Midbrain (tissue), 1 donor: ENCODE data around the gene CSRP2.
A peak's percentile ranks its signal among the peaks of the same experiment; 100 is the strongest.

Experiments used
- DNase-seq: peaks from one replicate; lab custom pipeline; 2025; lab: John Stamatoyannopoulos, UW

CSRP2 gene

DNA sequence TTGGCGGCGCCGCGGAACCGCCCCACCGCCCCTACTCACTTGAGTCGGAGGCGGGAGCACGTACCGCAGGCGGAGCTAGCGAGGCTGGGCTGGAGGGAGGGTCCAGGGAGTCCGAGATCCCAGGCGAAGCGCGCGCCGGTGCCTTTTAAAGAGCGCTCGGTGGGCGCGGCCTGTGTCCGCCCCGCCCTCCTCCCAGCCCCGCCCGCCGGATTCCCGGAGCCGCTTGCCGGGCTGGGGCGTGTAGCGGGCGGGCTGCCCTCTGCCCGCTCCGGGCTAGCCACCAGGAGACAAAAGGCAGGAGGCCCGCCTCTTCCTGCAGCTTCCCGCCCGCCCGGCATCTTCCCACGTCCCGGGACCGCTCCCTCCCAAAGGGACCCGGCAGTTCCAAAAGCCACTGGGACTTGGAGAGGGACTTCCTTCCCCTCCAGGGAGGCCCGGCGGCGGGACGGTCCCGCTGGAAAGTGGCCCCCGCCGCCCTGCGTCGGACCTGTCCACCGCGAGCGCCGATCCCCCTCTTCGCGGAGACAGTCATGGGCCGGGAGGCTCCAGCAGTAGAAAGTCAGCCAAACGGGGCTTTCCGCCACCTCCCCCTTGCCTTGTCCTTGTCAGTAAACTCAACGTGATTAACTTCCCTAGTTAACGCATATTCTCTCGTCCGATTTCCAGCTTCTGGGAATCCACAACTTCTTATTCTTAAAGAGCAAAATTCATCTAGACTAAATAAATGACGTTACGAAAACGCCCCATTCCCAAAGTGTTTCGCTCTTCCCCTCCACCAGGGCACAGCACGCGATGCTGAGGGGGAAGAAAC lies at the start of gene CSRP2:
Gene CSRP2 (minus strand): TSS at position 121 of the 811 bp plus-strand sequence. CDS start 12,759 bp downstream, outside the sequence.
- DNase-seq = peak; percentile 71

DNA sequence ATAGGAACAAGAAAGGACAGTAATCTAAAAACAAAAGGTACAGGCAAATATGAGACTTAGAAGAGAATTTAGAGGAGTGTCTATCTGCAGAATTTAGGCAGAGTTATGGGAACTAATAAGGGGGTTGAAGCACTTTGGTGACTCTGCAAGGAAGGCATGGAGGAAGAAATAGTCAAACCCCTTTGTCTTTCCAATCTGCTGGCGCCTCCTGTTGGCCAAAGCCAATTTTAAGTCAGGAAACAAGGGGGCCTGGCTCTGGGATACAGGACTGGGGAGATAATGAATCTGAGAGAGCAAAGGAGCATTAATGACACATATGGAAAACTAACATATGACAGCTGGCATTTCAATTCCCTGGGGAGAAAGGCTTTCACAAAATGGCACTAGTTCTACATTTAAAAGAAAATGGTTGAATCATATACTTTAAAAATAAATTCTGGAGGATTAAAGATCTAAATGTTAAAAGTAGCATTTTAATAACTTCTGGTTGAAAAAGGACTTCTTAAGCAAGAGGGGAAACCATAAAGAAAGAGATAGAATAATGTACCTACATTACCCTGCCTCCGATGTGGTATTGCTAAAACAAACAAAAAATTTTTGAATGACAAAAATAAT lies 48.5 kb upstream of the CSRP2 start:
- no peak for DNase-seq

DNA sequence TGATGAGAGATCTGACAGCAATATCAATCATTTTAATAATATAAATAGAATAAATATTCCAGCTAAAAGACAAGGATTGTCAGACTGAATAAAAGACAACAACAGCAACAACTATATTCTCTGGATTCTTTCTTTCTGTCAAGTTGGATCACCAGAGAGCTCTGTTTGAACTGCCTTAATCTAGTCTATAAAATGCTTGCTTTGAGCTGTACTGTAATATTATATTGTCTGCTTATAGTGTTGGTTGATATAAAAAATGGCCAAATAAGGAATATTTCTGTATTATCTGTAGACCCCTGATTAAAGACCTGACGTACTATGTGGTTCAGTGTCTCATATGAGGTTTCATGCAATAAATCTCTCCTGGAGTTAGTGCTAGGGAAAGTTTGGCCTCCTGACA lies 46.3 kb upstream of the CSRP2 start:
- DNase-seq = no peak

DNA sequence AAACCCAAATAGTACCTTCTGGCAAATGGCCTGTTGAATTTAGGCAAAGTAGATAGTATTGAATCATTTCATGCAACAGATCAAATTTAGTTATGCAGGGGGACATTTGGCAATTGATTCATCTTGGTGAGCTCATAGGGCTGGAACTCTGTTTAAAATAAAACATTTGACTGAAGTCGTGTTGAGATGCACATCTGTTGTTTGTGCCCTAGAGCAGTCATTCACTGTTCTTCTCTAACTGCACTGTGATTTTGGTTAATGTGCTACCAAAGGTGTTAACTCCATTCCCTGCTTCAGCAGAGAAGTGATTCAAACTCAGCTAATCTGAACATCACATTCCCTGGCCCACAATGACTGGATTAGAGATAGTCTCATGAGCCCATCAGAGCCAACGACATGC lies 44.0 kb upstream of the CSRP2 start:
- DNase-seq = no peak

DNA sequence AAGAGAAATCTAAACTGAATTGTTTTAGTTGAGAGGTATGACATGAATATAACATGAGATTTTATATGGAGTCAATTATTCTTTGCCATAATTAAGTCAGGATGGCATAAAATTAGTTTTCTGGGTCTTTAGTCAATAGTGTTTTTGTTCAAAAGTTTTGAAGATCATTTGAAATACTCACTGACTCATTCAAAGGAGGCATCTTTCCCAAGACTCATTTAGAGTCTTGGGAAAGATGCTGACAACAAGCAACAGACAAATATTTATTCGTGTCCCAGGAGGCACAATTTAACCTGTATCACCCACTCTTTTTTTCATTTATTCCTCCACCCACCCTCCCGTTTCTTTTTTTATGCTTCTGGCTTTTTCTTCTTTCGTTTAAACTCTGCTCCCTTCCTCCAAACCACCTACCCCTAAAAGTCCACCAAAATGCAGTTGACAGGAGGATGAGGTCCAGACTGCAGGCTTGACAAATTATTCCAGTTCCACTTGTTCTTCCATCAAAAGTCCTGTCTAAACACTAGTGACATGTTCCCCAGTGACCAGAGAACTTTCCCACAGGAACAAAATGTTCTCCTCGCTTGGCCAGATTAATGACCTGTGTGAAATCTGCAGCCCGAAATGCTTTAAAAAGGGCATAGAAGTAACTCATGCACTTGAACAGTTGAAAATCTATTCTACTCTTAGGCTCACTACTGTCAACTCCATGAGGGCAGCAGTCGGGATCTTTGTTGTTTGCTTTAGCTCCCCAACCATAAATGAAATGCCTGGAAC lies 43.3 kb upstream of the CSRP2 start:
- DNase-seq = no peak

DNA sequence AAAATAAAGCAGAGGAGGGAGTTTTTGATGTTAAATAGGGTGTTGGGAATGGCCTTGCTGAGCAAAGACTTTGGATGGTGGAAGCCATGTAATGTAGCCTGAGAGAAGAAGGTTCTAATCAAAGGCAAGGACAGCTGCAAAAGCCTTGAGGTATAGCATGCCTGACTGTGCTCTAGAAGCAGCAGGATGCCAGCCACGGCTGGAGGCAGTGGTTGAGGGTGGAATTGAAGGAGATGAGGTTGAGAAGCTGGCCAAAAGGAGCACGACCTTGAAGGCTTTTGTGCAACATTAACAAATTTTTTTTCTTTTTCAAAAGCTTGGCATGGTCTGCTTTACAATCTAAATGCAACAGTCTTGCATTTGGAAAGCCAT lies 42.3 kb upstream of the CSRP2 start:
- DNase-seq = no peak

DNA sequence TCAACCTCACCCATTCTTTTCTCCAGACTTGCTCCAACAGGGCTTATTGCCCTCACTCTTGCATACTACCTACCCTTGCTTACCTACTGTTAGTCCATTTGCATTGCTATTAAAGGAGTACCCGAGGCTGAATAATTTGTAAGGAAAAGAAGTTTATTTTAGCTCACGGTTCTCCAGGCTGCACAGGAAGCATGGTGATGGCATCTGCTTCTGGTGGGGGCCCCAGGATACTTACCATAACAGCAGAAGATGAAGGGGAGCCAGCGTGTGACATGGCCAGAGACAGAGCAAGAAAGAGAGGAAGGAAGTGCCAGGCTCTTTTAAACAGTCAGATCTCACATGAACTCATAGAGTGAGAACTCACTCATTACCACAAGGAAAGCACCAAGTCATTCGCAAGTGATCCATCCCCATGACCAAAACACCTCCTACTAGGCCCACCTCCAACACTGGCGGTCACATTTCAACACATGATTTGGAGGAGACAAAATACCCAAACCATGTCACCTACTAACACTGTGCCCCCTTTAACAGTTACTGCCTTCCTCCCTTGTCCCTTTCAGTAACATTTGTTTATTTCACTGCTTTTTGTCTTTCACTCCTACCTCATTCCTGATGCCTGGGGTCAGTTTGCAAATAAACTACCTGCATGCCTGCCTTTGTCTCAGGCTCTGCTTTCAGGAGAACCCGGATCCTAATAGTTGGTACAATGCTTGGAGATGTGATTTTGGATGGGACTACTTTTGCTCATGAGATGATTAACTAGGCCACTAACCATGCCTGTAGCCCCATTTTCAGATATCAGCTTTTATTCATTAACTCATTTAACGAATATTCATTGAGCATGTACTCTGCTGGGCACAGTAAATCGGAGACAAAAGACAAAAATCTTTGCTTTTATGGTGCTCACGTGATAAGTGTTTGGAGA lies 41.6 kb upstream of the CSRP2 start:
- DNase-seq = no peak

DNA sequence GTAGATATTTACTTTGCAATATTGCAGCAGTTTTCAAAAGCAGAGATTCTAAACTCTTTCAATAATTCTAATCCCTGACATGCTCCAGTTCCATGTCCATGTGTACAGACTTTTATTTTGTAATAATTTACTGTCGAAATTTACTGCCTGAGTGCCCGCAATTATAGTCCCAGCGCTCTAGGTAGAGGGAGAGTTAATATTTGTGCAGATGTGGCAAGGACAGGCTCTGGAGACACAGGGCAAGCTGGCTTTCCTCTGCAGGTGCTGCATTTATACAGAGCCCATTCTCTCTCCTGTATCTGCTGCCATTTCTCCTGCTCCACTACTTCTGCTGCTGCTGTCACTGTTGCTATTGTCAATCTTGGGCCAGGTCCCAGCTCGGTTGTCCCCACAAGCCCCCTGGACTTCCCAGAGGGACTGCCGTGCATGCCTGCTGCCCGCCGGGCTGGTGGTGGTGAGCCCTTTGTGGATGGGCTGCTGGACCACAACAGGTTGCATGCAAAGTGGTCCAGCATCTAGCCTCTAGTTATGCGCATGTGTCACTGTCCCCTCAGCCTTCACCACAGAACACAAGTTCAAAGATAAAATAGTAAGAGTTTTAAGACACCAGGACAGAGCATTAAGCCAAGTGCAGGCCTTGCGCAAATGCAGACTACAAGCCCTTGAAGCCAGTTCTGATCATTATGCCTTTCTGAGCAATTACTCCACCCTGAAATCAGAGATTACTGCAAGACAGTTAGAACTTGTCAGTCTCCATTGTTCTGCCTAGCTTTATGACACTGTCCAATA lies 40.8 kb upstream of the CSRP2 start:
- no peak for DNase-seq

DNA sequence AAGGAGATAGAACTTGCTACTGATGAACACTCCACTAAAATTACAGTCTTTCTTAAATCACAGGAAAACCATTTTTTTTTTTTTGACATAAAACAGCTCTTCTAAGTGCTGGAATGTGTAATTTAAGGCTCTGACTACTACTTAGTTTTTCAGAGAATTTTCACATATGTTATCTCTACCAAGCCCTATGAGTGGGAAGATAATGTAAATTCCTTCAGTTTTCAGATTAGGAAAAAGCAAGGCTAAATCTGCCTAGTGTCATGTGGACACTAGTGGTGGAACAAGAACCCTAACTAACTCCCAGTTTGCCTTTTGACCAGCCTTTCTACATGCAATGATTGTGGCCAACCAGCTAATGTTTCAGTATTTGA lies 37.3 kb upstream of the CSRP2 start:
- no peak for DNase-seq

DNA sequence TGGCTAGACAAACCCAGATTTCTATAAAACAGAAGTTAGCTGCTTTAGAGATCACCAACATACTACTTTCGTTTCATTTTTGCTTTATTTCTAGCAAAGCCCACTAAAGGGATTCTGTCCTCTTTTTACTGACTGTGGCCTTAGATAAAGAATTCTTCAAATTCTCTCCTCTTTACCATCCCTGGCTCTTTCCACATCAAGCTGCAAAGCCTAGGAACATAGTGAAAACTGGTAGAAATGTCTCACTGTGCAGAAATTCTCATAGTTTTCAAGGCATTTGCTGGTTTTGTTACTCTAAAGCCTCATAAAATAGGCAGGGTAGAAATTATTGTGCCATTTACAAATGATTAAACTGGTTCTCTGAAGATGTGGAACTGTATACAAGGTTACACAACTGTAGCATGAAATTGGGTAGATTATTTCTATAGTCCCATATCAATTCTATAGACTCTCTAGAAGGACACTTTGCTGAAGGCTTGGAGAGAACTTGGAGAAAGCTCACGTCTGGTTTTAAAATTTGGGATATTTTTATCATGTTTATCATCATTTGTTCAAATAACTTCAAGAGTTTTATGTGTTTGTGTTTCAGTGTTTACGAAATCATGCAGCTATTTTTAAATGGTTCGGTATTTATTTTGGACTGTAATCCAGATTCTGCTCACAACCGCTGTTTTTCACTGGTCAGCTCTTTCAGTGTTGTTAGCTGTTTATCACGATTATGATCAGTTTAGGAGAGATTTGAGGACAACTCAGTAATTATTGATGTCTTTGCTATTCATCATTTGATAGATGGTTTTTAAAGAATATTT lies 36.7 kb upstream of the CSRP2 start:
- DNase-seq = no peak

DNA sequence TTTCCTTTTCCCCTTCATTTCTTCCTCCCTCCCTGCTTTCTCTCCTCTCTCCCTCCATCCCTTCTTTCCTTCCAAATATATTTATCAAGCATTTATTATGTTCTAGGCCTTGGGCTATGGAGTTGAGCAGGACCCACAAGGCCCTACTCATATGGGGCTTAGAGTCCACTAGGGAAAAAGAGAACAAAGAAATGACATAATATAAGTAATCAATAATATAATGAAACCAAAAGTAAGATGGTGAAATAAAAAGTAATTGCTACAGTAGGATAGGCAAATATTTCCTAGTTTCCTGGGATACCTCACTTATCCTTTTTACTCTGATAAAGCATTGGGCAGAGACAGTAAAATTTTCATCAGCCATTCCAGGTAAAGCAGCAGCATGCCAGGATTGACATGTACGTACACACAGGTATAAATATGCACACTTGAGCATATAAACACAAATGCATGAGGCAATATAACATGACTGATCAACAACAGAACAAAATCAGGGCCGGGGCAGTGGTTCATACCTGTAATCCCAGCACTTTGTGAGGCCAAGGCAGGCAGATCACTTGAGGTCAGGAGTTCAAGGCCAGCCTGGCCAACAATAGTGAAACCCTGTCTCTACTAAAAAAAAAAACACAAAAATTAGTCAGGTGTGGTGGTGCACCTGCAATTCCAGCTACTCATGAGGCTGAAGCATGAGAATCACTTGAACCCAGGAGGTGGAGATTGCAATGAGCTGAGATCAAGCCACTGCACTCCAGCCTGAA lies 35.5 kb upstream of the CSRP2 start:
- no peak for DNase-seq

DNA sequence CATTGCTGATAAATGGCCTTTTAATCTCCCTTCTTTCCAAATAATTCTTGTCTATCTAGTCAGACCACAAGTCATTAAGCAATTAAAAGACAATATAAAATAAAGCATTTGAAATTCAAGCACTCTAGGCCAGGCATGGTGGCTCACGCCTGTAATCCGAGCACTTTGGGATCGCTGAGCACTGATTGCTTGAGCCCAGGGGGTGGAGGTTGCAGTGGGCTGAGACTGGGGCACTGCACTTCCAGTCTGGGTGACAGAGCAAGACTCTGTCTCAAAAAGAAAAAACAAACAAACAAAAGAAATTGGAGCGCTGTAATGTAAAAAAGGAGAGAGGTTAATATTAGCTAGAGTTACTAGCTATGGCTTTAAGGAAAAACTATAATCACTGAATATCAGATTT lies 30.5 kb upstream of the CSRP2 start:
- no peak for DNase-seq

DNA sequence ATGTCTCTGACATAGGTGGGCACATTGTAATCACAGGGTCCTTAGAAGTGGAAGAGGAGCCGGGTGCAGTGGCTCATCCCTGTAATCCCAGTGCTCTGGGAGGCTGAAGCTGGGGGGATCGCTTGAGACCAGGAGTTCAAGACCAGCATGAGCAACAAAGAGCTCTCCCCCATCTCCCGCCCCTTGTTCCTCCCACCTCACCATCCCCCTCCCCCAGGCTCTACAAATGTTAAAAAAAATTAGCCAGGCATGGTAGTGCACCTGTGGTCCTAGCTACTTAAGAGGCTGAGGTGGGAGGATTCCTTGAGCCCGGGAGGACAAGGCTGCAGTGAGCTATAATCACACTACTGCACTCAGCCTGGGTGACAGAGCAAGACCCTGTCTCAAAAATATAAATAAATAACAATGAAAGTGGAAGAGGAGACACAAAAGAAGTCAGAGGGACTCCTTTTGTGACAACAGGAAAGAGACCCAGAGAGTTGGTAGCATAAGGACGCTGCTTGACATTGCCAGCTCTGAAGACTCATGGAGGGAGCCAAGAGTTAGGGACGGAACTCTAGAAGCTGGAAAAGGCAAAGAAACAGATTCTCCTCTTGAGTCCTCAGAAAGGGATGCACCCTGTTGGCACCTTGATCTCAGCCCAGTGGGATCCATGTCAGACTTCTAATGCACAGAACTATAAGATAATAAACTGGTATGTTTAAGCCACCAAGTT lies 29.6 kb upstream of the CSRP2 start:
- DNase-seq = no peak

DNA sequence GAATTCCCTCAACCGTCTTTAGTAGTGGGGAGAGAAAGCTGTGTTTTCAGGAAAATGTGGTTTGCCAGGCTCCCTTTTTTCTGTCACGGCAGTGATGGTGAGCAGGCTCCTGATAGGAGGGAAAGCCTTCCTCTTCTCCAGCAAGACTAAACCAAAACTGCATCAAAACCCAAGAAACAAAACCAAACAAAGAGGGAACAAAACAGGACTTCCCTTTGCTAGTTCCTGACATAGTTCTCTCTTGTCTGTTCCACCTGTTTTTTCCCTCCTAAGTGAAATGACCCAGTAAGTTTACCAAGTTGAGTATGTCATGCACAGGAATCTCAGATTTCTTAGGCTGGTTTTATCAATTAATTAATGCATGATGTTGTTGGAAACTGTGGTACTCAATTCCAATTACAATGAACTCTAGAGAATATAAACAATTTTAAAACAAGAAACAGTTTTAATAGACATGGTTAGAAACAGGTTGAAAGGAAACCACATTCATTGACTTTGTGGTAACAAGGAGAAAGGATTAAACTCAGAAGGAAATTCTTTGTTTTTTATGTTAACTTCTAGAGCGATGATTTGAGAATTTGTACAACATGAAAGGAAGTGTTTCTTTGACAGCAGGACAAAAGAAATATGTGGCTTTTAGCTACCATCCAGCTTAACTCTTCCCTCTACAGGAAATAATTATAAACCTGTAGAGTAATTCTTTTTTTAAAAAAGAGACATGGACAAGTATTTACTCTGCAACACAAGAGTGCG lies 23.0 kb upstream of the CSRP2 start:
- no peak for DNase-seq

DNA sequence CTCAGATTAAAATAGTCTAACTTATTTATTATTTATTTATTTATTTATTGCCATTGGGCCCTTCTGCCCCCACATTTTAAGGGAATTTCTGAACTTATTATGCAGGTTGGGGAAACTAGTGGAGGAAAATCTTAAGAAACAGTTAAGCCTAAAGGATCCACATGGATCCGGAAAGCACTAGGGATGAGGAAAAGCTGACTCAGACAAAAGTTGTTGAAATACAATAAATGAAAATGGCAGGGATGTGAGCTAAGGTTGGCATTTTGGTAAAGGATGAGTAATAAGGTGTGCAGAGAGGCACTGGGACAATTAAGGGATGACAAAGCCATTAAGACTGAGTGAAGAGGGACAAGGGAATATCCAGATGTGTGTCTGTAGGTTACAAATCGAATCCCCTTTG lies 20.7 kb upstream of the CSRP2 start:
- DNase-seq = no peak

DNA sequence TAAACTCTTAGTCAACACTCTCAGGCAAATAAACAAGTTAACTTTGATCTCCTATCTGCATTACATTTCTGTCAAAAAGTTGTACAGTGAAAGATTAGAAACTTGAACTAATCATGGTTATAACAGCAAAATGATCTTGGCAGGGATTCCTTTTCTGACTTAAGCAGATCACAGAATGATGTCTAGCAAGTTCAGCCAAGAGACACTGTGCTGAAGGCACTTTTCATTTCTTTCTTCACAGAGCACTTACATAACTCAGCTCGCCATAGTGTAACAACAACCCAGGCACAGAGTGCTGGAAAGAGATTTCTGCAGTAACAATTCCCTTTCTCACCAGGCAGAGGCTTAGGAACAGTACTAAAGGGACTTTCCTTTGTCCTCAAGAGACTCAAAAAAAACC lies 19.6 kb upstream of the CSRP2 start:
- no peak for DNase-seq

DNA sequence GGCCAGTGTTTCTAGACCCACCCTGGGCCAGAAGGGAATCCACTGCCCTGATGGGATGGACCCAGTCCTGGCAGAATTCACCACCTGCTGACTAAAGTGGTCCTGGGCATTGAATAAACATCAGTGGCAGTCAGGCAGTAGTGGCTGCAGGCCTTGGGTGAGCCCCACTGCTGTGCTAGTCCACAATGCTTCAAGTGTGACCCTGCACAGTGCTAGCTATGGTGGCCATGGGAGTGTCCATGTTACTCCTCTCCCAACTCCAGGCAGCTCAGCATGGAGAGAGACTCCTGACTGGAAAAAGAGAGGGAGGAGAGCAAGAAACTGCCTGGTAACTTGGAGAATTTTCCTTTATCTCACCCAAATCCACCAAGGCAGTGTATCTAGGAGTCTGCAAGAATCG lies 17.5 kb upstream of the CSRP2 start:
- no peak for DNase-seq

DNA sequence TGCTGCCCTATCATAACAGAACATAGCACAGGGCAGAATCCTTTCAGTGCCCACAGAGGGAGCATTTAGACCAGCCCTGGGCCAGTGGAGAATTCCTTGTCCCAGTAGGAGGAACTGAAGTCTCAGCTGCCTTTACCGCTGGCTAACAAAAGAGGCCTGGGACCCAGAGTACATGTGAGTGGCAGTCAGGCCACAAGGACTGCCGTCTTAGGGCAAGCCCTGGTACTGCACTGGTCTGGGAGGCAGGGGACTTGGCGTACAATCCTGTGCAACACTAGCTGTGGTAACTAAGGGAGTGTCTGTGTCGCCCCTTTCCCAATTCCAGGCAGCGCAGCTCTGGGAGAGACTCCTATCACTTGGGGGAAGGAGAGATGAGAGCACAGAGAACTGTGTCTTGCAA lies 17.0 kb upstream of the CSRP2 start:
- DNase-seq = no peak
